ENCODE measurements around the gene RIT1. TPM values are rescaled to one million over a fixed set of nuclear protein-coding genes. Genes with fewer than 3 reads are reported as not detected.

RIT1 gene
- total and polyA plus RNA-seq, 2 of the 8 experiments (the other 6 are each of a cell fraction or from before 2014, with no cell fraction given) = 25.3 to 26.8 TPM

DNA sequence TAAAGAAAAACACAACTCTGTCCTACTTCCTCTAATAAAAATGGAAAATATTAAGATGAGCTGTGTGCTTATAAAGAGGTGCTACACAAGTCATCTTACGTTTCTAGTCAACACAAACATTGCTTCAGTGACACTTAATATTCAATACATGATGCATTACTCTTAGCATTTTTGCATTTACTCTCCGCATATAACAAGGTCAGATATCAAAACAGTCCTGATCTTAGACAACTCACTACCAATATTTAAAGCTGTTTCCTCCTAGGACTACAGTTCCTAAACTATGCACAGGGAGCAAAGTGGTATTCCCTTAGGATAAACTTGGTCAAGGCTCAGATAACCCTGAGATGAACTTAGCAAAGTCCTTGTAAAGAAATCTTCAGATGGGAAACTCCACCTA lies 12.3 kb downstream of the RIT1 start:
- Histone ChIP-seq H3K4me2 (ENCODE audit: insufficient read depth in 1 of 2, low read depth in 2 of 2, low read length in 2 of 2) (no peak overlapping the region), H3K18ac (ENCODE audit: extremely low read depth, low read length) (no peak overlapping the region), H4K20me1 (replicated peaks in 1 of 2; ENCODE audit: control insufficient read depth in 1 of 2, insufficient read depth in 2 of 2, low read length in 2 of 2) (no peaks in the 10 kb centered on the region), H2BK5ac (ENCODE audit: low read depth, low read length) (no peak overlapping the region), H3K79me2 (ENCODE audit: control insufficient read depth in 1 of 2, insufficient read depth in 2 of 2, low read length in 2 of 2) (no peaks in the 10 kb centered on the region), H3K9me3 (ENCODE audit: insufficient read depth in 2 of 2, low read depth in 1 of 2, low read length in 1 of 2) (no peaks in the 10 kb centered on the region), H2BK12ac (ENCODE audit: low read depth, low read length) (no peak overlapping the region), H3K36me3 (ENCODE audit: control insufficient read depth in 2 of 4, insufficient read depth in 4 of 4, low read length in 3 of 4) (peaks cover 13 to 49% (median 29%) of the 10 kb centered on the region in 4 experiments), H4K91ac (replicated peaks; ENCODE audit: insufficient read length, low read length) (no peak overlapping the region), H3K9ac (replicated peaks in 1 of 4; ENCODE audit: extremely low read depth in 1 of 4, low read depth in 3 of 4, low read length in 3 of 4) (no peak overlapping the region), H3K27me3 (replicated peaks in 1 of 4; ENCODE audit: control insufficient read depth in 3 of 4, extremely low read depth in 1 of 4, insufficient read depth in 3 of 4, low read length in 3 of 4) (no peaks in the 10 kb centered on the region), H2AFZ (ENCODE audit: low read length) (no peak overlapping the region), H2AK5ac (ENCODE audit: low read depth, low read length) (no peak overlapping the region), H3K79me1 (ENCODE audit: low read depth, low read length) (no peaks in the 10 kb centered on the region), H3K23me2 (ENCODE audit: low read depth, low read length) (no peaks in the 10 kb centered on the region), H2BK15ac (ENCODE audit: low read length) (no peak overlapping the region), H4K5ac (ENCODE audit: insufficient read length, low read depth, low read length) (no peak overlapping the region), H3K56ac (replicated peaks; ENCODE audit: insufficient read length, low read depth, low read length) (no peak overlapping the region), H3K27ac (ENCODE audit: low read depth, low read length) (no peak overlapping the region), H3K4me1 (replicated peaks in 1 of 4; ENCODE audit: control insufficient read depth in 3 of 4, insufficient read depth in 4 of 4, low read length in 3 of 4) (no peaks in the 10 kb centered on the region), H3K14ac (ENCODE audit: insufficient read length) (no peak overlapping the region), H2BK120ac (replicated peaks; ENCODE audit: low read depth, low read length) (no peak overlapping the region), H2BK20ac (ENCODE audit: low read length) (no peak overlapping the region), H3K4me3 (ENCODE audit: extremely low read depth in 1 of 4, insufficient read depth in 2 of 4, low read depth in 3 of 4, low read length in 4 of 4) (no peak overlapping the region), H3K23ac (ENCODE audit: insufficient read length) (no peak overlapping the region), H4K8ac (ENCODE audit: extremely low read depth, insufficient read depth, low read length) (no peak overlapping the region), H3K4ac (replicated peaks; ENCODE audit: insufficient read length, low read depth, low read length) (no peak overlapping the region)
- WGBS, 2 experiments (ENCODE audit: extremely low coverage in 1 of 2, insufficient coverage in 1 of 2, insufficient read length in 1 of 2, insufficient replicate concordance in 2 of 2, low coverage in 1 of 2, low lambda C conversion rate in 2 of 2, missing lambda C conversion rate in 1 of 2) = 97% methylated on average over 2 of the region's 2 CpGs; no CpG with 5 or more reads in 1 of the 2 experiments
- POLR2A ChIA-PET (ENCODE audit: partially characterized antibody) = interaction anchor here (1.1 to 2.4 kb wide), 6 partner anchors 10 to 62 kb away, joined by 3 to 8 read pairs (median 4); partner anchors contain the start of gene KHDC4
- FAIRE-seq (no peak), DNase-seq (ENCODE audit: low read depth in 1 of 2, low spot score in 2 of 2) (no peak)
- CTCF ChIA-PET (ENCODE audit: partially characterized antibody) = interaction anchor here (0.6 to 1.0 kb wide), 3 partner anchors 27 to 1072 kb away, joined by 3 read pairs; no protein-coding TSS in a partner anchor
- no peak for TF ChIP-seq RBBP5 (IDR thresholded peaks at IDR 0.05; ENCODE audit: borderline replicate concordance, low read depth, low read length)
- TF ChIP-seq NRF1 (IDR thresholded peaks at IDR 0.05; ENCODE audit: low read depth, low read length) = no peak
- TF ChIP-seq SIX5 (IDR thresholded peaks at IDR 0.05; ENCODE audit: low read depth, low read length) = no peak
- TF ChIP-seq BACH1 (IDR thresholded peaks at IDR 0.05; ENCODE audit: low read length) = no peak
- no peak for TF ChIP-seq JUN (IDR thresholded peaks at IDR 0.05; ENCODE audit: low read depth, low read length)
- TF ChIP-seq KDM5A (IDR thresholded peaks at IDR 0.05; ENCODE audit: low read length) = no peak
- no peak for TF ChIP-seq CHD1 (IDR thresholded peaks at IDR 0.05; ENCODE audit: low read depth, low read length)
- TF ChIP-seq RXRA (IDR thresholded peaks at IDR 0.05; ENCODE audit: insufficient read depth, low read depth, low read length) = no peak
